PFSK-1 (cell line): Measurements from ENCODE around the gene DOCK10.

Experiments used
- FOXP2 ChIP-seq: optimal IDR thresholded peaks from 2 replicates; pipeline ENCODE3; 2011; ENCODE audit warnings: borderline replicate concordance, control low read depth, inconsistent platforms; ENCODE audit not compliant: insufficient read depth; ENCODE audit errors: extremely low read length, extremely low read depth
- POLR2AphosphoS5 ChIP-seq: IDR thresholded peaks from 2 replicates; pipeline ENCODE4 v1.6.1; 2012; ENCODE audit warnings: low read depth, mild to moderate bottlenecking, control low read depth, low read length, moderate library complexity
- SIN3A ChIP-seq: IDR thresholded peaks from 2 replicates; pipeline ENCODE4 v1.6.1; 2012; ENCODE audit warnings: mild to moderate bottlenecking, low read length, moderate library complexity, borderline replicate concordance; ENCODE audit not compliant: insufficient read depth
- TAF1 ChIP-seq: IDR thresholded peaks from 2 replicates; pipeline ENCODE4 v1.6.1; 2012; ENCODE audit warnings: low read length, control low read depth, borderline replicate concordance; ENCODE audit not compliant: insufficient read depth
- TF ChIP-seq, protein P1 (sequence below), 2 experiments: IDR thresholded peaks; 2 replicates each; pipeline versions ENCODE4 v1.6.1 to v1.8.0; 2011 to 2012; ENCODE audit warnings: low read depth in 2 of 2, low read length in 2 of 2, control low read depth in 1 of 2, inconsistent platforms in 1 of 2, mild to moderate bottlenecking in 1 of 2, moderate library complexity in 1 of 2; ENCODE audit not compliant: insufficient read depth in 1 of 2

DNA sequence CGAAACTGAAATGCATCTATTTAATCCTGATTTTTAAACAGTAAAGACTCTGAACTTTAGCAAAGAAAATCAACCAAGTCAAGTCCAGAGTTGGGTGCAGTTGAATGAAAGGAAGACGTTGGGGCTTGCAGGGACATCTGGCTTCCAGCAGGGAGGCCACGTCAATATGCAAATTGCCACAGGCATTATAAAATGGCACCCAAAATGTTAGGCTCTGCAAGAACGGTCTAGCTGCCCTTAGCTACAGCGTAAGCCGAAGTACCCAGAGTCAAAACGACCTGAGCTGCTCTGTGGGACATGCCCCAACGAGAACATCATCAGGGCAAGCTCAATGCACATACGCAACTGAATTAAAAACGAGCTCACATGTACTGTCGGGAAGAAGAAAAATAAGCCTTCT lies 30.7 kb downstream of the DOCK10 start:
- TF ChIP-seq POLR2AphosphoS5 (no peak), TAF1 (no peak), SIN3A (no peak), FOXP2 (no peak)
- TF ChIP-seq, protein P1, sequence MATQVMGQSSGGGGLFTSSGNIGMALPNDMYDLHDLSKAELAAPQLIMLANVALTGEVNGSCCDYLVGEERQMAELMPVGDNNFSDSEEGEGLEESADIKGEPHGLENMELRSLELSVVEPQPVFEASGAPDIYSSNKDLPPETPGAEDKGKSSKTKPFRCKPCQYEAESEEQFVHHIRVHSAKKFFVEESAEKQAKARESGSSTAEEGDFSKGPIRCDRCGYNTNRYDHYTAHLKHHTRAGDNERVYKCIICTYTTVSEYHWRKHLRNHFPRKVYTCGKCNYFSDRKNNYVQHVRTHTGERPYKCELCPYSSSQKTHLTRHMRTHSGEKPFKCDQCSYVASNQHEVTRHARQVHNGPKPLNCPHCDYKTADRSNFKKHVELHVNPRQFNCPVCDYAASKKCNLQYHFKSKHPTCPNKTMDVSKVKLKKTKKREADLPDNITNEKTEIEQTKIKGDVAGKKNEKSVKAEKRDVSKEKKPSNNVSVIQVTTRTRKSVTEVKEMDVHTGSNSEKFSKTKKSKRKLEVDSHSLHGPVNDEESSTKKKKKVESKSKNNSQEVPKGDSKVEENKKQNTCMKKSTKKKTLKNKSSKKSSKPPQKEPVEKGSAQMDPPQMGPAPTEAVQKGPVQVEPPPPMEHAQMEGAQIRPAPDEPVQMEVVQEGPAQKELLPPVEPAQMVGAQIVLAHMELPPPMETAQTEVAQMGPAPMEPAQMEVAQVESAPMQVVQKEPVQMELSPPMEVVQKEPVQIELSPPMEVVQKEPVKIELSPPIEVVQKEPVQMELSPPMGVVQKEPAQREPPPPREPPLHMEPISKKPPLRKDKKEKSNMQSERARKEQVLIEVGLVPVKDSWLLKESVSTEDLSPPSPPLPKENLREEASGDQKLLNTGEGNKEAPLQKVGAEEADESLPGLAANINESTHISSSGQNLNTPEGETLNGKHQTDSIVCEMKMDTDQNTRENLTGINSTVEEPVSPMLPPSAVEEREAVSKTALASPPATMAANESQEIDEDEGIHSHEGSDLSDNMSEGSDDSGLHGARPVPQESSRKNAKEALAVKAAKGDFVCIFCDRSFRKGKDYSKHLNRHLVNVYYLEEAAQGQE (IDR thresholded peaks at IDR 0.05; ENCODE audit: insufficient read depth in 1 of 2, low read depth in 2 of 2, low read length in 2 of 2), result no peak
